ENCODE data around the gene GLRX. TPM values are rescaled to one million over a fixed set of nuclear protein-coding genes. Genes with fewer than 3 reads are reported as not detected.
"Not testable (repeated sequence)": the region's sequence is repeated elsewhere in the genome, so short reads cannot be mapped to it uniquely, and the experiment has no call there.

GLRX gene, protein sequence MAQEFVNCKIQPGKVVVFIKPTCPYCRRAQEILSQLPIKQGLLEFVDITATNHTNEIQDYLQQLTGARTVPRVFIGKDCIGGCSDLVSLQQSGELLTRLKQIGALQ
- total RNA-seq = 100 to 1,000 TPM; 109 to 408 TPM

DNA sequence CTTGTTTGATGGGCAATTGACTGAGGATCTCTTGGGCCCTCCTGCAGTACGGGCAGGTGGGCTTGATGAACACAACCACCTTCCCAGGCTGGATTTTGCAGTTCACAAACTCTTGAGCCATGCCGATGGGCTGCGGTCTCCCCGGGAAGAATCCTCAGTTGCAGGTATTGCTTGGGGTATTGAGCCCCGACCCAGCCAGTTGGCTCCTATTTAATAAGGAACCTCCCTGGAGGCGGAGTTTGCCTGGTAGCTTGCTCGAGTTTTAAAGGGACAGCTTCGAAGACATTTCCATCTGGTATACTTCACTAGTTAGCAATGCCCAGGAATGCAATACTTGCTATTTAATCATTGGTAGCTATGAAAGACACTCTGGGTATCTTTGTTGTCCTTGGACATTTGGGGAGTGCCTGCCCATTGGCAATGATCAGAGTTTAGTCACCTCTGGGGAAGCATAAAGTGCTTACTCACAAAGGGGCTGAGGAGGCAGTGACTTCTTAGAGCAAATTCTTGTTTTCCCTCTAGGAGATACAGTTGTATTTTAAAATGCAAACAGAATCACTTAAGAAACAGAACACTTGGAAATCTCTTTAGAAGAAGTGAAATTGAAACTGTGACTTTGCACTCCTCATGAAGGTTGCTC, at the start of gene GLRX:
Gene GLRX, minus strand, starts transcription at position 185 of the 640 bp plus-strand sequence. Its CDS starts 64 bp downstream, at position 121.
- H3K36me3 Mint-ChIP-seq = peaks cover 12% of the 10 kb centered on the region
- no peaks in the 10 kb centered on the region for H3K27me3 Mint-ChIP-seq
- H3K4me1 Mint-ChIP-seq (ENCODE audit: low read depth in 2 of 2) = peaks cover 42 to 58% of the 10 kb centered on the region in 2 donors
- ATAC-seq = peak in 1 of 2 donors; percentile 20
- H3K27ac Mint-ChIP-seq = peak within 1 kb of the TSS; percentile 88 to 94
- no peaks in the 10 kb centered on the region for H3K9me3 Mint-ChIP-seq
- H3K4me3 Mint-ChIP-seq = peak within 1 kb of the TSS; percentile 98
- DNase-seq (ENCODE audit: low spot score) = no peak

DNA sequence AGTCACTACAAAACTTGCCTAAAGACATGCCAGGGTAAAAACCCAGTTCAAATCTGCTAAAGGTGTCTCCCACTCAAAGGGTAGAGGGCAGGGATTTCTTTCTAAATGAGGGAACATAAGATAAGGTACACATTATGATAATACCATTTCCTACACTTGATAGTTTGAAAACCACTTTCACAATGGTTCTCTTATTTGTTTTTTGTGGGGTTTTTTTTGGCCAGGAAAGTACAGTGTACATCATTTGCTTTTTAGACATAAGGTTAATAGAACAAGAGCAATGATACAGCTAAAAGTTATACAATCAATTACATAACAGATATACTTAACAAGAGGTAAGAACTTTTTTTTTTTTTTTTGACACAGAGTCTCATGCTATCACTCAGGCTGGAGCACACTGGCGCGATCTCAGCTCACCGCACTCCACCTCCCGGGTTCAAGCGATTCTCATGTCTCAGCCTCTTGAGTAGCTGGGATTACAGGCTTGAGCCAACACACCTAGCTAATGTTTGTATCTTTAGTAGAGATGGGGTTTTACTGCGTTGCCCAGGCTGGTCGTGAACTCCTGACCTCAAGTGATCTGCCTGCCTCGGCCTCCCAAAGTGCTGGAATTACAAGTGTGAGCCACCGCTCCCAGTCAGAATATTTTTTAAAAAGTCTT, 48.8 kb upstream of the GLRX start:
- H3K4me3 Mint-ChIP-seq = peak overlapping the region; percentile 79
- no peak for ATAC-seq

DNA sequence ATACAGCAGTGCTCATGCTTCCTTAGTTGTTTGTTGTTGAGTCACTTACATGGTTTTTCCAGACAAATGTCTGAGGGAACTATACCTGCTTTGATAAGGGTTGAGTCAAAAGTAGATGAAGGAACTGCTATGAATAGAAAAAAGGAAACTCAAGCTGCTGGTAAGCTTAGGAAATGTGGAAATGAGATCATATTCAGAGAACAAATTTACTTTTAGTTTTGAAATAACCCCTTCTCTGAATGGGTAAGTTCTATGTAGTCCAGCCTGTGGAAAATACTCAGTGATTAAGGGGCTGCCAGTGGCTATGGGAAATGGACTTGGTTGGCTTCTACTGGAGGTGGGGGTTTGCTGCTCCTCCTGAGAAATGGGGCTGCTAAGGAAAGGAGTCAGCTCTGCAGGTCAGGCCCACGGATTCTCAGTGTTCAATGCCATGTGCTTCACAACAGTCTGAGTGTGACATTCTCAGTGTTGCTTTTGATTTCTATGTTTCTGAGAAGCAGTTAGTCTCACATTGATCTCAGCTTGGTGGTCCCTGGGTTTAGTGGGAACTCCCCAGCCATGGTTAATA, 47.7 kb upstream of the GLRX start:
- Mint-ChIP-seq H3K4me1 (ENCODE audit: low read depth in 2 of 2) (peaks cover 49 to 55% of the 10 kb centered on the region in 2 donors), H3K27ac (peak overlapping the region; percentile 91 to 98), H3K27me3 (no peaks in the 10 kb centered on the region), H3K36me3 (peaks cover 12% of the 10 kb centered on the region), H3K9me3 (no peaks in the 10 kb centered on the region), H3K4me3 (peak overlapping the region; percentile 79)
- ATAC-seq (peak; percentile 87 to 90), DNase-seq (ENCODE audit: low spot score) (peak; percentile 85)

More for the DNA sequence above, 48.8 kb upstream of the GLRX start:
- no peak for DNase-seq (ENCODE audit: low spot score)
- Mint-ChIP-seq H3K27ac (peak overlapping the region; percentile 91 to 98), H3K36me3 (peaks cover 12% of the 10 kb centered on the region), H3K9me3 (no peaks in the 10 kb centered on the region), H3K27me3 (no peaks in the 10 kb centered on the region), H3K4me1 (ENCODE audit: low read depth in 2 of 2) (peaks cover 49 to 52% of the 10 kb centered on the region in 2 donors)

DNA sequence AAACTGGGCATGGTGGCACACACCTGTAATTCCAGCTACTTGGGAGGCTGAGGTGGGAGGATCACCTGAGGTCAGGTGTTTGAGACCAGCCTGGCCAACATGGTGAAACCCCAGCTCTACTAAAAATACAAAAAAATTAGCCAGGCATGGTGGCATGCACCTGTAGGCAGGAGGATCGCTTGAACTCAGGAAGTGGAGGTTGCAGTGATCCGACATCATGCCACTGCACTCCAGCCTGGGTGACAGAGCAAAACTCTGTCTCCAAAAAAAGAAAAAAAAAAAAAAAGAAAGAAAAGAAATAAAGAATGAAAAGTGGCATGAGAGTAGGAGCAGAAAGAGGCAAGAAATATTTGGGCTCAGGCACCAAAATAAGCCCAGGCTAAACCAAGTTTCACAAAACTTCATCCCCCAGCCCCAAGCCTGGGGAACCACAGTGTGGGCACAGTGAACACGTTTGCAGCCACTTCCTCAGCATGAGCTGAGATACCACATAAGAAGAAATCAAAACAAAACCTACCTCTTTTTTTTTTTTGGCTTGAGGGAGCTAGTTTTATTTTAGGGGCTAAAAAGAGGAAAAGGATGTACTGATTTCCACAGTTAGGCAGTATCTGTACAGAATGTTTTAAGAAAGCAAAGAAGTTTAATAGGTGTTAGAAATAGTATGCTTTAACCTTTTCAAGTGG, 46.8 kb upstream of the GLRX start:
- not testable (repeated sequence) for H3K9me3 Mint-ChIP-seq, H3K27me3 Mint-ChIP-seq
- peak overlapping the region; percentile 79 for H3K4me3 Mint-ChIP-seq
- peaks cover 12% of the 10 kb centered on the region for H3K36me3 Mint-ChIP-seq
- peak; percentile 84 for DNase-seq (ENCODE audit: low spot score)
- H3K4me1 Mint-ChIP-seq (ENCODE audit: low read depth in 2 of 2) = peaks cover 49 to 58% of the 10 kb centered on the region in 2 donors
- peak overlapping the region; percentile 91 to 98 for H3K27ac Mint-ChIP-seq
- ATAC-seq = peak; percentile 75 to 77

DNA sequence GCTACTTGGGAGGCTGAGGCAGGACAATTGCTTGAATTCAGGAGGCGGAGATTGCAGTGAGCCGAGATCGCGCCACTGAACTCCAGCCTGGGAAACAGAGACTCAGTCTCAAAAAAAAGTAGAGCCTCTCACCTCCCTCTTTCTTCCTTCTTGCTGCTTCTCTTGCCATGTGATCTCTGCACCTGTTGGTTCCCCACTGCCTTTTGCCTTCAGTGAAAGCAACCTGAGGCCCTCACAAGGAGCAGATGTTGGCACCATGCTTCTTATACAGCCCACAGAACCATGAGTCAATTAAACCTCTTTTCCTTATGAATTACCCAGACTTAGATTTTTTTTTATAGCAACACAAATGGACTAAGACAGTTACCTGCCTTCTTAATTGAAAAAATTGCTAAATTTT, 45.6 kb upstream of the GLRX start:
- Mint-ChIP-seq H3K4me3 (peak overlapping the region; percentile 79), H3K4me1 (ENCODE audit: low read depth in 2 of 2) (peaks cover 51 to 63% of the 10 kb centered on the region in 2 donors), H3K36me3 (peaks cover 12% of the 10 kb centered on the region), H3K27ac (peak overlapping the region; percentile 91 to 98), H3K9me3 (no peaks in the 10 kb centered on the region), H3K27me3 (peaks cover 0 to 5% of the 10 kb centered on the region in 2 donors)
- ATAC-seq = no peak
- no peak for DNase-seq (ENCODE audit: low spot score)

DNA sequence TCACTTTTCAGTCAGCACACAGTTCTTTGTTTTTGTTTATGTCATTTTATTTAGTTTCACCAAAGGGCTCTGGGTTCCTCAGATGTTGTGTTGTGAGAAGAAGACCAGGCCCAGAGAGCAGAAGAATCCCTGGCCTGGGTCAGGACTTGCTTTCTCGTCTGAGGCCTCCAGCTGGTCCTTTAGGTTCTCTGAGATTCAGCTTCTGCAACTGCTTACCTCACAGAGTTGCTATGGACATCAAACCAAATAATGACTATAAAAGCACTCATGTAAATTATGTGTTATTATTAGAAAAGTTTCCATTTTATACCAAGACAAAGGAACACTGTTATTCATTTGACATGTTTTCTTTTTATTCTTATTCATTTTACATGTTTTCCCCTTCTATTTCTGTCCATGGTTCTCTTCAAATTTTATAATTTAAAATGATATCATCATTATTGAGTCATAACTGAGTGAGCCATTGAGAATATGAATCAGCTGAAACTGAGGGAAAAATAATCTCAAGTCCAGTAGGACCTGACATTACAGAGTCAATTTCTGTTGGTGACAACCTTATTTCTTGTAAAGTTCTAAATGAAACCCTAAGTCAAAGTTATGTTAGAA, 44.0 kb upstream of the GLRX start:
- H3K4me3 Mint-ChIP-seq = peak overlapping the region; percentile 56
- no peaks in the 10 kb centered on the region for H3K9me3 Mint-ChIP-seq
- DNase-seq (ENCODE audit: low spot score) (no peak), ATAC-seq (no peak)
- H3K27me3 Mint-ChIP-seq = peaks cover 9 to 21% of the 10 kb centered on the region in 2 donors
- peak overlapping the region; percentile 64 to 98 for H3K27ac Mint-ChIP-seq
- H3K36me3 Mint-ChIP-seq = peaks cover 12% of the 10 kb centered on the region
- peaks cover 60 to 69% of the 10 kb centered on the region in 2 donors for H3K4me1 Mint-ChIP-seq (ENCODE audit: low read depth in 2 of 2)

DNA sequence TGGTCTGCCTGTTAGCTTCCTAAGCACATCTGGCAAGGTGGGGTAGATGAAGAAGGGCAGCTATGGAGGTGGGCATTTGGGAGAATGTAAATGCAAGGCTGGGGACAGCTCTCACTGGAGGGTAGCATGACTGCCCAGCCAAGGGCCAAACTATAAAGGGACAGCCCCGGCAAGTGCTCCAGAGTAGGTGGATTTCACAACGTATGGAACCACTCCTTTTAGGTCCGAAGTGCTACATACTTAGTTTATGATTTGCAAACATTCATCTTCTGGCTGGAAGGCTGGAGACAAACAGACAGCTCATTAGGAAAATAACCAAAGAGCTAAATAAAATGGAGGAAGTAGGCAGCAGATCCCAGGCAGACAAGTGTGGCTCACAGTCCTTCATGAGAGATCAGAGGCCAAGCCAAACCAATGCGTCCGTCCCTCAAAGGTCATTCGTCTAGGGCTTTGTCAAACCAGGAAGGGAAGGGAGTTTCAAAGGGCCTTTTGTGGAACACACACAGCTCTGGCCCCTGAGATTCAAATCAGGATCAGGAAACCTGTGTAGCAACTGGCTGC, 42.5 kb upstream of the GLRX start:
- Mint-ChIP-seq H3K27ac (peak overlapping the region in 1 of 2 donors; percentile 4), H3K4me3 (no peak overlapping the region), H3K4me1 (ENCODE audit: low read depth in 2 of 2) (peaks cover 55 to 67% of the 10 kb centered on the region in 2 donors), H3K27me3 (peaks cover 12 to 23% of the 10 kb centered on the region in 2 donors), H3K9me3 (no peaks in the 10 kb centered on the region), H3K36me3 (peaks cover 12% of the 10 kb centered on the region)
- DNase-seq (ENCODE audit: low spot score) (no peak), ATAC-seq (no peak)

DNA sequence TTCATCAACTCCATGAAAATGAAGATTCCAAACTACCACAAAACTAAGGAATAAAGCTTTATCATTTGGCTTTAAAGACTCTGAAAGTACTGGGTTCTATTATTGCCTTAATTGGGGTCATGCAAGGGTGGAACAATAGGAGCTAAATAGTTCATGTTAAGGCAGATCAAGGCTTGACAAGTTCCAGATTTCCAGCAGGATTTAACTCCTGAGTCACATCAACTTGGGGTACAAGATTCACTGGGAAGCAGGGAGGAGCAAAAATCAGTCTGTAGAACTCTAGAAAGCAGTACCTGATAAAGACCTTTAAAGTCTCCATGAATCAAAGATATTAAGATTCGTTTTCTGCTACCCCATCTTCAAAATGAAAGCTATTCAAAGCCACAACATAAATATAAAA, 41.9 kb upstream of the GLRX start:
- H3K27me3 Mint-ChIP-seq = peaks cover 13 to 25% of the 10 kb centered on the region in 2 donors
- no peak for ATAC-seq
- H3K9me3 Mint-ChIP-seq = no peaks in the 10 kb centered on the region

DNA sequence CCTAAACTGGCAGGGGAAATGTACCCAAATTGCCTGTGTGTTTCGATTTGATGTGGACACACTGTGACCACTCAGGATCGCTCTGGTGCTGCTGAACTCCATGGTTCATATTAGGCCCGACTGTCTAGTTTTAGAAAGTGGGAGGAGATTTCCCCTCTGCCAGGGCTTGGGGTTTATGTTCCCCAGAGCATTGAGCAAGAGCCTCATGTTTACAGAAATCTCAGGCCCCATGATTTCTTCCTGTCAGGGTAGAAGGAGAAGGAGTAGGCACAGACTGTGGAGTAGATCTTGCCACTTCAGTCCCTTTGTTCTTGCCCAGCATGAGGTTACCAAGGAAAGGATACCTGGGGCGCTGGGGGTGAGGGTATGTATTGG, 40.8 kb upstream of the GLRX start:
- H3K27ac Mint-ChIP-seq = peak overlapping the region; percentile 44 to 49
- H3K36me3 Mint-ChIP-seq = peaks cover 10% of the 10 kb centered on the region
- peak overlapping the region; percentile 48 for H3K4me3 Mint-ChIP-seq
- H3K27me3 Mint-ChIP-seq = peaks cover 13 to 30% of the 10 kb centered on the region in 2 donors
- H3K4me1 Mint-ChIP-seq (ENCODE audit: low read depth in 2 of 2) = peaks cover 50 to 66% of the 10 kb centered on the region in 2 donors
- no peak for DNase-seq (ENCODE audit: low spot score)
- no peaks in the 10 kb centered on the region for H3K9me3 Mint-ChIP-seq
- no peak for ATAC-seq

More for the DNA sequence above, 41.9 kb upstream of the GLRX start:
- H3K4me1 Mint-ChIP-seq (ENCODE audit: low read depth in 2 of 2) = peaks cover 52 to 64% of the 10 kb centered on the region in 2 donors
- no peak for DNase-seq (ENCODE audit: low spot score)
- H3K36me3 Mint-ChIP-seq = peaks cover 12% of the 10 kb centered on the region
- H3K27ac Mint-ChIP-seq = peak overlapping the region in 1 of 2 donors; percentile 12
- no peak overlapping the region for H3K4me3 Mint-ChIP-seq

DNA sequence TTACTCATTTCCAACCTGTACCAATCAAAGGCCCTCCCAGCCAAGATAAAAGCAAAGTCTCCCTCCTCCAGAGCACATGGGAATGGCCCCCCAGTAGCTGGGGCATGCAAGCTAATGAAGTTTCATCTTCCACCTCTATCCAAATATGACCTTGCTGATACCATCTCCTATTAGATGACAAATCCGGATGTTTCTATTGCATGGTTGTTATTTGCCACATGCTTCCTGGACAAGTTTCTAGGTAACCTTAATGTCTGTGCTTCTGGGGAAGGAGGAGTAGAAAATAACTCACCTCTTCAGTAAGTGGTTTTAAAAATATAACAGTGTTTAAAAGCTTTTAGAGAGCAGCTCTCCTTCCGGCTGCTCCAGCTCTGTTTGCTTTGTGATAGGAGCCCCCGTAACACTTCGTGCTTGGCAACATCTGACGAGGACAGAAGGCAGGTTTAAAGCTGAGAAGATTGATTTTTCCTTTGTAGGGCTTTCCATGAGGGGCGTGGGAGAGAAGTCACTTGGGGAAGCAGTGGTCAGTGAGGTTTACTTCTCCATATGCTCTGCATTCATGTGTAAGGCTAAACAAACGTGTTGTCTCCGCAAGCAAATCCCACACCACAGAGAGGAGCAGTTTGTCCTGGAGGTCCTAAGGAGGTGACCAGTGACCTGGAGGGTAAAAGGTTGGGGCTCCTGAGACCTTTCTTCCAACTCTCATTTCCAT, 40.3 kb upstream of the GLRX start:
- H3K27ac Mint-ChIP-seq = peak overlapping the region; percentile 44 to 49
- H3K9me3 Mint-ChIP-seq = no peaks in the 10 kb centered on the region
- ATAC-seq = no peak
- peaks cover 13 to 30% of the 10 kb centered on the region in 2 donors for H3K27me3 Mint-ChIP-seq
- H3K4me1 Mint-ChIP-seq (ENCODE audit: low read depth in 2 of 2) = peaks cover 46 to 65% of the 10 kb centered on the region in 2 donors
- no peak for DNase-seq (ENCODE audit: low spot score)
- peaks cover 7% of the 10 kb centered on the region for H3K36me3 Mint-ChIP-seq
- H3K4me3 Mint-ChIP-seq = peak overlapping the region; percentile 48

DNA sequence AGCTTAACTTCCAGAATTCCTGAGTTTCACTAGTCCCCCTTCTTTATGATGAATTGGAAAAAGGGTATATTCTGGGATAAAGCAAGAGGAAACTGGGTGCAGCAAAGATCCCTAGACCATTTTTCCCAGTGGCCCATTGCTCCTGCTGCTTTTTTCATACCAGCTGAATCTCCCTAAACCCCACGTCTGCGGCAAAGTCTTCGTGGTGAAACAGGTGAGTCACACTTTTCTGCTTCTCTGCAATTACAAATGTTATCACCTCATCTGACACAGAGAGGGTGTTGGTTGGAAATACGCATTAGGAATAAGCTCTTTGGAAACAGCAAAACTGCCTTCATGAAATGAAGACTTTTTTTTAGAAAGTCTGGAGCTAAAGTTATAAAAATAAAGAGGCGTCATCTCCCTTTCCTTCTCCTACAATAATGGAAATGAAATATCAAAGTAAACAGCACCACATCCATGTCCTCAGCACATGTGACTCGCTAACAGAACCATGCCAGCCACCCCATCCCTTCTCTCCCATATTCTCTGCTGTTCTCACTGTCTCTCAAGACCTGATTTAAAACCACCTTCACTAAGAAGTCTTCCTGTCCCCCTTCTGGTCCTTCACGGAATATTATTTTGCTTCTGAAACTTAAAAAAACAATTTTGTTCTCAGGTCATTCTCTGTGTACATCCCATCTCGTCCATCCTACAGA, 39.5 kb upstream of the GLRX start:
- DNase-seq (ENCODE audit: low spot score) (no peak), ATAC-seq (no peak)
- H3K27ac Mint-ChIP-seq = peak overlapping the region; percentile 44 to 49
- H3K9me3 Mint-ChIP-seq = no peaks in the 10 kb centered on the region
- H3K27me3 Mint-ChIP-seq = peaks cover 13 to 30% of the 10 kb centered on the region in 2 donors
- H3K4me3 Mint-ChIP-seq = peak overlapping the region; percentile 48
- H3K4me1 Mint-ChIP-seq (ENCODE audit: low read depth in 2 of 2) = peaks cover 42 to 59% of the 10 kb centered on the region in 2 donors
- peaks cover 5% of the 10 kb centered on the region for H3K36me3 Mint-ChIP-seq

Data from natural killer cell treated with Interleukin-12 subunit alpha and Interleukin-12 subunit beta and Interleukin-15 and Interleukin-18, amount 100 ng/mL, for 72 hours (primary cell).